Lower leg skin (tissue), 3 donors: ENCODE data around the gene COMP.

Experiments used
- POLR2A ChIP-seq, 2 donors: fragments of 450-650 bp; IDR thresholded peaks; one replicate each; pipeline ENCODE4 v1.6.1; 2016 to 2017; ENCODE audit warnings: antibody characterized with exemption in 2 of 2, mild to moderate bottlenecking in 1 of 2, moderate library complexity in 1 of 2
- TF ChIP-seq, protein P1 (sequence below), 3 donors: fragments of 450-650 bp; IDR thresholded peaks; one replicate each; pipeline ENCODE4 v1.5.1; 2016; ENCODE audit warnings: antibody characterized with exemption in 3 of 3, mild to moderate bottlenecking in 3 of 3, moderate library complexity in 2 of 3

DNA sequence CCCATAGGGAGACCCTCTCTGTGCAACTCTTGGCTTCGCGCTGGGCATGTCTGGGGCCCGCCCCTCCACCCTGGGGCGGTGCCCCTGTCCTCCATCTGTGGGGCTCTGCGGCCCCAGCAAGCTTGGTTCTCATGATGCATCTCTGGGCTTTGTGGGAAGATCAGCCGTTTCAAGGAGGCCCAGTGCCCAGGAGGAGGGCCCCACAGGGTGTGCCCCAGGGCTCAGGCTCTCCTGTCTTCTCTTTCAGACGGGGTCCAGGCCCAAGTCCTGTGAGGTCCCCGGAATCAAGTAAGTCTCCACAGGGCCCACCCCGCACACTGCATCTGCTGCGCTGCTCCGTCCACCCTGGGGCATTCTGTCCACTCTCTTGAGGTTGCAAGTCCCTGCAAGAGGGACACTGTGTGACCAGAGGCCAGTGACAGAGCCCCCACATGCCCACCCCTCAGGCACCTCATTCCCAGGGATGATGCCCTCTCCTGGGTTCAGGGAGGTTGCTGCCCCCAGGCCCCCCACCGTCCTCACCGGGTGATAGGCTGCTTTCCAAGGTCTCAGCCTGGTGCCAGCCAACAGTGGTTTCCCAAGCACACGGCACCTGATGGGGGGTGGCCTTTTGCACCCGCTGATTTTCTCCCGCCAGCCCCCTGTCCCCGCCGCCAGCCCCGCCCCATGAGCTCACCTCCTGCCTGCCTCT, 31.7 kb downstream of the COMP start:
- TF ChIP-seq, protein P1, sequence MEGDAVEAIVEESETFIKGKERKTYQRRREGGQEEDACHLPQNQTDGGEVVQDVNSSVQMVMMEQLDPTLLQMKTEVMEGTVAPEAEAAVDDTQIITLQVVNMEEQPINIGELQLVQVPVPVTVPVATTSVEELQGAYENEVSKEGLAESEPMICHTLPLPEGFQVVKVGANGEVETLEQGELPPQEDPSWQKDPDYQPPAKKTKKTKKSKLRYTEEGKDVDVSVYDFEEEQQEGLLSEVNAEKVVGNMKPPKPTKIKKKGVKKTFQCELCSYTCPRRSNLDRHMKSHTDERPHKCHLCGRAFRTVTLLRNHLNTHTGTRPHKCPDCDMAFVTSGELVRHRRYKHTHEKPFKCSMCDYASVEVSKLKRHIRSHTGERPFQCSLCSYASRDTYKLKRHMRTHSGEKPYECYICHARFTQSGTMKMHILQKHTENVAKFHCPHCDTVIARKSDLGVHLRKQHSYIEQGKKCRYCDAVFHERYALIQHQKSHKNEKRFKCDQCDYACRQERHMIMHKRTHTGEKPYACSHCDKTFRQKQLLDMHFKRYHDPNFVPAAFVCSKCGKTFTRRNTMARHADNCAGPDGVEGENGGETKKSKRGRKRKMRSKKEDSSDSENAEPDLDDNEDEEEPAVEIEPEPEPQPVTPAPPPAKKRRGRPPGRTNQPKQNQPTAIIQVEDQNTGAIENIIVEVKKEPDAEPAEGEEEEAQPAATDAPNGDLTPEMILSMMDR (IDR thresholded peaks at IDR 0.05) = no peak
- TF ChIP-seq POLR2A (IDR thresholded peaks at IDR 0.05) = no peak
